ENCODE results near the gene REX1BD. TPM values are rescaled to one million over a fixed set of nuclear protein-coding genes. Genes with fewer than 3 reads are reported as not detected.

The REX1BD gene
- total and polyA plus RNA-seq, 2 donors from 2014 or later = 56.9 to 104 TPM

DNA sequence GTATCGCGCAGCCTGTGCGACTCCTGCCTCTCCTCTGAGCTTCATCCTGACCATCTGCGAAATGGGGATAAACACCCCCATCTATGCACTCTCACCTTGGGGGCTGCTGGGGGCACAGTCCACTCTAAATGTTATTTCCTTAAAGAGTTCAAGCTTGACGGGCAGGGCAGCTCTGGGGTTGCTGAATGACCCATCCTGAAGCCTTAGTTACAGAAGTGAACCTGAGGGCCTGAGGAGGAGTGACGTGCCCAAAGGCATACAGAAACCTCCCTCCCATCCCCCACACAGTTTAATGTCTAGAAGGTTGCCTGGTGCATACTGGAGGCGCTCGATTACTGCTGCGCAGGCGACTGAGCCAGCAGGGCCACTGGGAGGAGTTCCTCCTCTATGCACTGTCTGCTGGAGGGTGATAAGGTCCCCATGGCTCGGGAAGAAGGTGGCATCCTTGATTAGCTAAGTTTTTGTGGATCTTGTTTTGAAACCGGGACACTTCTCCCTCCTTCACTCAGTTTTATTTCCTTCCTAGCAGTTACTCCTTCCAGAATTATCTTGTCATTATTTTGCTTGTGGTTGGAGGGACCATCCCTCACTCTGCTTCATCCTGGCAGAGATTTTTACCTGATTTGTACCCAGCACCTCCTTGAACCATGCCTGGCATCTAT, 44.7 kb upstream of the REX1BD start:
- peak overlapping the region in 2 of 3 donors; percentile 55 to 69 for H3K4me3 ChIP-seq (ENCODE audit: low read length in 3 of 3)
- peak in 2 of 5 donors; percentile 56 to 75 for DNase-seq
- H3K9ac ChIP-seq (ENCODE audit: low read length in 3 of 3) = peak overlapping the region in 2 of 3 donors; percentile 48 to 71
- H3K27me3 ChIP-seq (ENCODE audit: control insufficient read depth, insufficient read depth, low read length) = no peaks in the 10 kb centered on the region
- no peak overlapping the region for H3K27ac ChIP-seq (ENCODE audit: low read depth in 2 of 2, low read length in 2 of 2)
- no peaks in the 10 kb centered on the region for H3K9me3 ChIP-seq (ENCODE audit: control insufficient read depth in 2 of 3, insufficient read depth in 1 of 3, low read length in 3 of 3)
- intact Hi-C loops (cut with DNase I) = no loop called here
- no peak for FAIRE-seq
- TF ChIP-seq, protein P1, sequence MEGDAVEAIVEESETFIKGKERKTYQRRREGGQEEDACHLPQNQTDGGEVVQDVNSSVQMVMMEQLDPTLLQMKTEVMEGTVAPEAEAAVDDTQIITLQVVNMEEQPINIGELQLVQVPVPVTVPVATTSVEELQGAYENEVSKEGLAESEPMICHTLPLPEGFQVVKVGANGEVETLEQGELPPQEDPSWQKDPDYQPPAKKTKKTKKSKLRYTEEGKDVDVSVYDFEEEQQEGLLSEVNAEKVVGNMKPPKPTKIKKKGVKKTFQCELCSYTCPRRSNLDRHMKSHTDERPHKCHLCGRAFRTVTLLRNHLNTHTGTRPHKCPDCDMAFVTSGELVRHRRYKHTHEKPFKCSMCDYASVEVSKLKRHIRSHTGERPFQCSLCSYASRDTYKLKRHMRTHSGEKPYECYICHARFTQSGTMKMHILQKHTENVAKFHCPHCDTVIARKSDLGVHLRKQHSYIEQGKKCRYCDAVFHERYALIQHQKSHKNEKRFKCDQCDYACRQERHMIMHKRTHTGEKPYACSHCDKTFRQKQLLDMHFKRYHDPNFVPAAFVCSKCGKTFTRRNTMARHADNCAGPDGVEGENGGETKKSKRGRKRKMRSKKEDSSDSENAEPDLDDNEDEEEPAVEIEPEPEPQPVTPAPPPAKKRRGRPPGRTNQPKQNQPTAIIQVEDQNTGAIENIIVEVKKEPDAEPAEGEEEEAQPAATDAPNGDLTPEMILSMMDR (IDR thresholded peaks at IDR 0.05; ENCODE audit: borderline replicate concordance, extremely low read depth, insufficient read depth) = no peak
- peaks cover 0 to 9% (median 9%) of the 10 kb centered on the region in 3 donors for H3K36me3 ChIP-seq (ENCODE audit: control insufficient read depth in 2 of 3, insufficient read depth in 3 of 3, low read length in 3 of 3)
- peaks cover 0 to 7% (median 4%) of the 10 kb centered on the region in 3 donors for H3K4me1 ChIP-seq (ENCODE audit: control insufficient read depth in 2 of 3, insufficient read depth in 2 of 3, low read depth in 1 of 3, low read length in 3 of 3)

GRCh38 chr19:18551631-18552030, 37.0 kb upstream of the REX1BD start:
- DNase-seq (no peak), FAIRE-seq (no peak)
- H3K9me3 ChIP-seq (ENCODE audit: control insufficient read depth in 2 of 3, insufficient read depth in 1 of 3, low read length in 3 of 3) = no peaks in the 10 kb centered on the region

DNA sequence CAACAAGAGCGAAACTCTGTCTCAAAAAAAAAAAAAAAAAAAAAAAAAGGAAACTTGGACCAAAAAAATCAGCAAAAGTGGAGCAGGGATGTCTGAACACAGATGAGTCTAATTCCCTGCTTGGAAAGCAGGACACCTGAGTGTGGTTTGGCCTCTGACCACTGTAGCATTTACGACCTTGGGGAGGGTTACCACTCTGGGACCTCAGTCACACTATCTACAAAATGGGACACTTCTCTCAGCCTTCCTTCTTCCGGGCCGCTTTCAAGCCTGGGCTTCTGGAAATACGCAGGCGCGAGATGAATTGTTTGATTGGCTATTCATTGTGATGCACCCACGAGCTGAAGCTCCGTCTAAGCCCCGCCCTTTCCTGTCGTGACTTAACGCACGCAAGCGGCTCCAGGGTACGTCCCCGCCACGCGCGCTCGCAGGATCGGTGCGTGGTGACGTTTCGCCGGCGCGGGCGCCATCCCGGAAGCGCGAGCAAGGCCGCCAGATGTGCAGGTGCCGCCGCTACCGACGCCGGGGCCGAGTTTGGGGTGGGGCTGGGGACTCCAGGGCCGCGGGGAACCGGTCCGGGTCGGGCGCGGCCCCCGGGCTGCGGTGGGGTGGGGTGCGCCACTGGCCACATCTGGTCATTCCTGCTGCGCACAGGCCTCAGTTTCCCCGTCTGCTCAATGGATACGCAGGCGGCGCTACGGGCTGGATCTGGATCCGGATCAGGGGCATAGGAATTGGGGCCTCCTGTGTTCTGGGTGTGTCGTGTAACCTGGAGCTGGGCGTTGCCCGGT, 31.0 kb upstream of the REX1BD start, which contains the start of gene KXD1:
KXD1 (plus strand) TSS at position 460 of the 791 bp plus-strand sequence. CDS start 4,187 bp downstream, outside the sequence.
- intact Hi-C loops (cut with DNase I) = no loop called here
- no peaks in the 10 kb centered on the region for H3K27me3 ChIP-seq (ENCODE audit: control insufficient read depth, insufficient read depth, low read length)
- peak; percentile 66 for FAIRE-seq
- H3K4me3 ChIP-seq (ENCODE audit: low read length in 3 of 3) = peak within 1 kb of the TSS; percentile 85 to 94 (median 94)
- H3K4me1 ChIP-seq (ENCODE audit: control insufficient read depth in 2 of 3, insufficient read depth in 2 of 3, low read depth in 1 of 3, low read length in 3 of 3) = peaks cover 0 to 3% (median 2%) of the 10 kb centered on the region in 3 donors
- no peaks in the 10 kb centered on the region for H3K9me3 ChIP-seq (ENCODE audit: control insufficient read depth in 2 of 3, insufficient read depth in 1 of 3, low read length in 3 of 3)
- DNase-seq = peak; percentile 94 to 99 (median 98)
- peak within 1 kb of the TSS; percentile 93 to 94 for H3K27ac ChIP-seq (ENCODE audit: low read depth in 2 of 2, low read length in 2 of 2)
- TF ChIP-seq, protein P1 (IDR thresholded peaks at IDR 0.05; ENCODE audit: borderline replicate concordance, extremely low read depth, insufficient read depth) = no peak
- peak within 1 kb of the TSS; percentile 89 to 98 (median 92) for H3K9ac ChIP-seq (ENCODE audit: low read length in 3 of 3)
- peaks cover 0 to 5% (median 0%) of the 10 kb centered on the region in 3 donors for H3K36me3 ChIP-seq (ENCODE audit: control insufficient read depth in 2 of 3, insufficient read depth in 3 of 3, low read length in 3 of 3)

More at GRCh38 chr19:18551631-18552030, 37.0 kb upstream of the REX1BD start:
- no peaks in the 10 kb centered on the region for H3K36me3 ChIP-seq (ENCODE audit: control insufficient read depth in 2 of 3, insufficient read depth in 3 of 3, low read length in 3 of 3)
- TF ChIP-seq, protein P1 (IDR thresholded peaks at IDR 0.05; ENCODE audit: borderline replicate concordance, extremely low read depth, insufficient read depth) = no peak
- no peaks in the 10 kb centered on the region for H3K27me3 ChIP-seq (ENCODE audit: control insufficient read depth, insufficient read depth, low read length)
- H3K4me1 ChIP-seq (ENCODE audit: control insufficient read depth in 2 of 3, insufficient read depth in 2 of 3, low read depth in 1 of 3, low read length in 3 of 3) = no peaks in the 10 kb centered on the region
- no peak overlapping the region for H3K27ac ChIP-seq (ENCODE audit: low read depth in 2 of 2, low read length in 2 of 2)
- no peak overlapping the region for H3K4me3 ChIP-seq (ENCODE audit: low read length in 3 of 3)
- H3K9ac ChIP-seq (ENCODE audit: low read length in 3 of 3) = no peak overlapping the region
- intact Hi-C loops (cut with DNase I) = no loop called here
